Right cardiac atrium (tissue), 5 donors: ENCODE data around the gene SCYGR1. TPM values are rescaled to one million over a fixed set of nuclear protein-coding genes. Genes with fewer than 3 reads are reported as not detected.
"Not testable (repeated sequence)": the region's sequence is repeated elsewhere in the genome, so short reads cannot be mapped to it uniquely, and the experiment has no call there.

Source experiments
- ATAC-seq, 2 donors: fragments of 200-7000 bp; cut with Tn5 transposase; one replicate each; pipeline versions ENCODE4 v1.8.0 to v1.9.1; 2020; ENCODE audit warnings: moderate library complexity in 2 of 2, mild to moderate bottlenecking in 1 of 2
- DNase-seq, 3 donors: peaks; one replicate each; pipeline ENCODE4 v3.0.0-alpha.2; 2020
- H3K27ac ChIP-seq: one replicate; pipeline ENCODE4 v1.5.1; 2013; ENCODE audit warnings: mild to moderate bottlenecking, low read length, control low read depth, moderate library complexity
- H3K27me3 ChIP-seq: one replicate; pipeline ENCODE4 v1.6.1; 2013; ENCODE audit not compliant: control insufficient read depth, insufficient read depth
- H3K4me1 ChIP-seq: one replicate; pipeline ENCODE4 v1.6.1; 2013; ENCODE audit warnings: low read length; ENCODE audit not compliant: control insufficient read depth, insufficient read depth
- H3K4me3 ChIP-seq: one replicate; pipeline ENCODE4 v1.5.1; 2013; ENCODE audit warnings: low read length, control low read depth
- H3K9me3 ChIP-seq: one replicate; pipeline ENCODE4 v1.6.1; 2013; ENCODE audit warnings: low read length; ENCODE audit not compliant: control insufficient read depth
- WGBS: extraction: QIAGEN DNeasy Blood & Tissue Kit; methylation state at CpG from one replicate; pipeline ENCODE4 v1.1.7; 2013; 5-methylcytosine and 5-hydroxymethylcytosine counted together
- intact Hi-C, 4 donors: fragments of 100-400 bp; cut with DNase I; formaldehyde crosslinking; loops; one replicate each; pipeline versions ENCODE4 v1.11.0 to v1.14.0; 2022 to 2023
- polyA plus RNA-seq: library from polyadenylated mRNA; stranded (reverse); fragments of 200-250 nt; gene quantifications from one replicate; pipeline ENCODE4 v1.2.3, GENCODE V29; 2013
- total RNA-seq, 4 donors: library from RNA; stranded (reverse); fragmentation: NEBNext Ultra II Directional; extraction: Animal tissue kit (Norgen Biotek cat#: 25700); gene quantifications; one replicate each; pipeline ENCODE4 v1.2.1, GENCODE V29; 2021
- donor health status: healthy with polysubstance abuse.
- donor health status: DM: no; HTN: yes; CAD: no.
- donor health status: DM: no; HTN: no; CAD: no.
- donor health status: DM: no; HTN: yes; CAD: no; lungs with severe emphysema.
- donor health status: DM: yes; HTN: yes; CAD: no.

SCYGR1 gene
- total and polyA plus RNA-seq, 5 donors, result not detected

DNA sequence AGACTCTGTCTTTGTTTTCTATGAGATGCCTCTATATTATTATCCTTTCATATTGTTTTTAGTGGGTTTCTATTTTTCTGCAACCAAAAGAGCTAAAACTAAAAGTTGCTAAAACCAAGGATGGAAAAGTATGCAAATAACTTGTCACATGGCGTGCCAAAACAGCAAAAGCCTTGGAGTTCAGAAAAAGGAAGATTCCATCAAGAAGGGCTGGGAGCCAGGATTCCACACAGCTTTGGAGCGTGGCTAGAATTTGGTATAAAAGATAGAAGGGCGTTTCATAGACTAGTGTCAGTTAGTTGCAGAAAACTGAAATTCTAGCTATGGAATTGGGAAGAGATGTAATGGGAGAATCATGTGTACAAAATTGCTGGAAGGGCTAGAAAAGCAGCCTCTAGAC lies 4.1 kb downstream of the SCYGR1 start:
- no peaks in the 10 kb centered on the region for H3K4me1 ChIP-seq
- no peak overlapping the region for H3K4me3 ChIP-seq
- intact Hi-C loops, result no loop called here
- H3K27me3 ChIP-seq, result no peaks in the 10 kb centered on the region
- ATAC-seq, result no peak
- no peak for DNase-seq
- H3K9me3 ChIP-seq, result no peaks in the 10 kb centered on the region
- H3K27ac ChIP-seq, result no peak overlapping the region
- WGBS, result 48% methylated on average over 3 of the region's 3 CpGs

DNA sequence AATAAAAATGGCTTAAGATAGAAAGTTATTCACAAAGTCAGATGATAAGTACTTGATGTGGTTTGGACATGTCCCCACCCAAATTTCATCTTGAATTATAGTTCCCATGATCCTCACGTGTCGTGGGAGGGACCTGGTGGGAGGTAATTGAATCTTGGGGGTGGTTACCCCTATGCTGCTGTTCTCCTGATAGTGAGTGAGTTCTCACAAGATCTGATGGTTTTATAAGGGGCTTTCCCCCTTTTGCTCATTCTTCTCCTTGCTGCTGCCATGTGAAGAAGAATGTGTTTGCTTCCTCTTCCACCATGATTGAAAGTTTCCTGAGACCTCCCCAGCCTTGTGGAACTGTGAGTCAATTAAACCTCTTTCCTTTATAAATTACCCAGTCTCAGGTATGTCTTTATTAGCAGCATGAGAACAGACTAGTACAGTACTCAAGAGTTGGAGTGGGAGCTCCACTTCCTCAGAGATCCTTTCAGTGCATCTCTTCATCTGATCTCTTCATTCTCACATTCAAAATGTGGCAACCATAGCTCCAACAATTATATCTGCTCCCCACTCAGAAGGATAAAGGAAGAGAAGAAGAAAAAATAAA lies 5.4 kb downstream of the SCYGR1 start:
- intact Hi-C loops, ATAC-seq, H3K4me3 ChIP-seq, H3K27ac ChIP-seq, DNase-seq, H3K4me1 ChIP-seq, H3K27me3 ChIP-seq, H3K9me3 ChIP-seq: not testable (repeated sequence)
- WGBS, result 90% methylated on average over 2 of the region's 2 CpGs

DNA sequence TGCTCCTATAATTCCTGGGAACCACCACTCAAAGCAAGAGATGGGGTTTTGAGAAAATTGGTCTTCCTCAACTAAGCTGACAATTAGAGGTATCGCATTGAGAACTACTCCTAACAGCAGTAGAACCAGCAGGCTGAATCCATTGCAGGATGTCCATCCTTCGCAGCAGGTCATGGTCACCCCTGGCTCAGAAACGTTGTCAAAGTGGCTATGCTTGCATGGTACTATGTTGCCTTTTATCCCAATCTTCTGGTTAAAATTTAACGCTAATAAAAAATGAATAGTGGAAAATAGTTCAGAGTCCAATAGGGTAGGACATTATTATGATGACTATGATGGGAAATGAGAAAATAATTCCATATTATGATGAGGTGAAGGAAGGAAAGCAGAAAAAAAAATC lies 8.7 kb downstream of the SCYGR1 start, which contains the start of gene TM4SF20:
TM4SF20 (minus strand) TSS at position 212 of the 400 bp plus-strand sequence; CDS start at position 174, 38 bp downstream.
- Histone ChIP-seq H3K27me3 (no peaks in the 10 kb centered on the region), H3K9me3 (no peaks in the 10 kb centered on the region), H3K4me3 (no peak within 1 kb of the TSS), H3K4me1 (no peaks in the 10 kb centered on the region), H3K27ac (no peak within 1 kb of the TSS)
- DNase-seq (no peak), ATAC-seq (no peak)
- 91% methylated on average over 4 of the region's 4 CpGs for WGBS
- intact Hi-C loops, result no loop called here

DNA sequence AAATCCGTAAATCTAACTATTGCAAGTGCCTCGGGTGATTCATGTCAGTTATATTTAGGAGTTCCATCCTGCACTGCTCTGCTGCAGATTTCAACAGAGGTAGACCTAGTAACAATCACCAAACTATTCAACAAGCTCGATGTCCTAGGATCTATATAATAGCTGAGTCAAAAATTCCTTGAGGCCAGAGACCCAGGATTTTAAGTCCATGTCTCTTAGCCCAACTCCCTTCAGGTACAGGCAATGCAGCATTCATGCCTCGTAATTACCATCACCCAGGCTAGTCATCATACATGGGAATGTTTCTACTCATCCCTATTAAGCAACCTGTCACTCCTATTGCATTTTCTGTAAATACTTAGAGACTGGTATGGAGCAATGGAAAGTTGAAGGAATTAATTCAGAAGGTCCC lies 9.4 kb downstream of the SCYGR1 start:
- no peak for DNase-seq
- no peaks in the 10 kb centered on the region for H3K4me1 ChIP-seq
- 83% methylated on average over 4 of the region's 4 CpGs for WGBS
- H3K9me3 ChIP-seq, result no peaks in the 10 kb centered on the region
- no peak overlapping the region for H3K4me3 ChIP-seq
- H3K27me3 ChIP-seq, result no peaks in the 10 kb centered on the region
- ATAC-seq, result no peak
- H3K27ac ChIP-seq, result no peak overlapping the region
- intact Hi-C loops, result no loop called here

DNA sequence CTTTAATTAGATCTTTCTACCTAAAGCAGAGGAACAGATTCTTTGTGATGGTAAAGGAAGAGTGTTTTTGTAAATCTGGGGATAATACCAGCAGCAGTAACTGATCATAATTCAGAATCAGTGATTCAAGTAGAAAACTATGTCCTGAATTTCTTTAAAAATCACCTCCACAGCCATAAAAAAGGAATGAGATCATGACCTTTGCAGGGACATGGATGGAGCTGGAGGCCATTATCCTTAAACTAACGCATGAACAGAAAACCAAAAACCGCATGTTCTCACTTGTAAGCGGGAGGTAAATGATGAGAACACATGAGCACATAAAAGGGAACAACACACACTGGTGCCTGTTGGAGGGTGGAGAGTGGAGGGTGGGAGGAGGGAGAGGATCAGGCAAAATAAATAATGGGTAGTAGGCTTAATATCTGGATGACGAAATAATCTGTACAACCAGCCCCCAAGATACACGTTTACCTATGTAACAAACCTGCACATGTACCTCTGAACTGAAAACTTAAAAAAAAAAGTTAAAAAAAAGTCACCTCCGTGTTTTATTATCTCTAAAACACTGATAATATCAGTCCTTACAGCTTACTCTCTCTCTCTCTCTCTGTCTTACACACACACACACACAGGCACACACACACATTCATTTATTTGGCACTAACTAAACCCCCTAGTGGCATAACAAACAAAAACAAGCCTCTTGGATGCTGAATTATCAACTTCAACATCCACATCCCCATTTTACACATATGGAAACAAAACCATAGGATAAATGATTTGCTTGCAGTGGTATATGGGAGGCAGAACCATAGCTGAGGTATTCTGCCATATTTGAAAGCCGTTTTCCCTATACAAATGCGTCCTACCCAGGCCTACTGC lies 10.0 kb downstream of the SCYGR1 start:
- H3K4me3 ChIP-seq, result no peak overlapping the region
- intact Hi-C loops, result no loop called here
- H3K4me1 ChIP-seq, result no peaks in the 10 kb centered on the region
- H3K27ac ChIP-seq, result no peak overlapping the region
- WGBS, result 84% methylated on average over 8 of the region's 8 CpGs
- DNase-seq (no peak), ATAC-seq (no peak)
- H3K9me3 ChIP-seq, result no peaks in the 10 kb centered on the region
- no peaks in the 10 kb centered on the region for H3K27me3 ChIP-seq

DNA sequence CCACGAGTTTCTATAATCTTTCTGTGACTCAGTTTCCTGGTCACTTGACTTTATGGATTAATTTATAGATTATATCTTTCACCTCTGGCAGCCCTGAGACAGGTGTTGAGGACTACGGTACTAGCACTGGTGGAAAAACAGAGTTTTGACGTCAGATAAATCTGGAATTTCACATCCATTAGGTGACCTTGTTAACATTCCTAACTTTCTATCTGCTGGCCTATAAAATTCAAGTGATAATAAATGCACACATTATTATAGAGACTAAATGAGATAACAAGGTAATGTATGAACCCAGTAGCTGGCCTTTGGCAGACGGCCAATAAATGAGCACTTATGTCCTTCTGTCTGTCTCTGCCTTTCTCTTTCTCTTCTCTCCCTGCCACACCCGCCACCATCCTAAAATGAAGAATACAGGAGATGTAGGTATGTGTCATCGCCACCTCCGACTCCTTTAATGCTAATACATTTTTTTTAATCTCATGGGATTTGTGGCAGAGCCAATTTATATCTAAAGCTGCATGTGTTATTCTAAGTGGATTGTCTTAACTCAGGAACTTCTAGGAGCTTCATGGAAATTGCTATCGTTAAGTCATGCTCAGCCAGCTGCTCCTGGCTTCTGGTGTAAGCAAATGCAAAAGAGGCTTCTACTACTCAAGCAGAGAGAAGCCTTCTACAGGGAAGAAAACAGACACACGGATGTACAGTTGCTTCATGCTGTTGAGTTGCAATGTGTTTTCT lies 10.9 kb downstream of the SCYGR1 start:
- no peak for DNase-seq
- no peak overlapping the region for H3K27ac ChIP-seq
- H3K4me1 ChIP-seq, result no peaks in the 10 kb centered on the region
- H3K9me3 ChIP-seq, result no peaks in the 10 kb centered on the region
- intact Hi-C loops, result no loop called here
- no peaks in the 10 kb centered on the region for H3K27me3 ChIP-seq
- no peak overlapping the region for H3K4me3 ChIP-seq
- ATAC-seq, result no peak
- WGBS, result 55% methylated on average over 9 of the region's 9 CpGs

DNA sequence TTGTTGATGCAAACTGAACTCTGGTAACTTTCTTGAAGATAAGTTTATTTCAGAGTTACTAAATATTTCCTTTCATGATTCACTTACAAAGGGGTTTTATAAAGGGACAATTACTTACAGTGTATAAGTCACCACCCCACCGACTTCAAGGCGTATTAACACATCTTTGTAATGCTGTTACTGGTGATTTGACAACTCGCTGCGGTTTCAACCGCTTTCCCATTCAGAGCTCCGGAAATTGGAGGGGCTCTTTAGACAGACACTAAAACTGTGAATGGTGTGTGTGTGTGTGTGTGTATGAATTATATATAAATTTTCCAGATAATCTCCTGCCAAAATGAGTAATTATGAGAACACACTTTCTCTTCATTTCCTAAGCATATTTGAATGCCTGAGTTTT lies 13.6 kb downstream of the SCYGR1 start:
- no peak overlapping the region for H3K27ac ChIP-seq
- 46% methylated on average over 6 of the region's 6 CpGs for WGBS
- intact Hi-C loops, result no loop called here

DNA sequence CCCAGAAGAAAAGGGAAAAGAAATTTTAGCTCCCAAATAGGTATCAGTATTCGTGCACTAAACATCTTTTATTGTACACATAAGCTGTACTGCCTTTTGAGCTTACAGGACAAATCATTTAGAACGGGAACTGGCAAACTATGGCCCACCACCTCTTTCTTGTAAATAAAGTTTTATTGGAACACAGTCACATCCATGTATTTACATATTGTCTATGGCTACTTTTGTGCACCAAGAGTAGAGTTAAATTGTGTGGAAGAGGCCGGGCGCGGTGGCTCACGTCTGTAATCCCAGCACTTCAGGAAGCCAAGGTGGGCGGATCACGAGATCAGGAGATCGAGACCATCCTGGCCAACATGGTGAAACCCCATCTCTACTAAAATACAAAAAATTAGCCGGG lies 14.4 kb downstream of the SCYGR1 start:
- no peaks in the 10 kb centered on the region for H3K4me1 ChIP-seq
- intact Hi-C loops, result no loop called here
- DNase-seq (no peak), ATAC-seq (no peak)
- no peak overlapping the region for H3K4me3 ChIP-seq
- 88% methylated on average over 10 of the region's 10 CpGs for WGBS
- no peaks in the 10 kb centered on the region for H3K9me3 ChIP-seq
- H3K27ac ChIP-seq, result no peak overlapping the region
- H3K27me3 ChIP-seq, result no peaks in the 10 kb centered on the region

More for the DNA sequence above, 13.6 kb downstream of the SCYGR1 start:
- Histone ChIP-seq H3K9me3 (no peaks in the 10 kb centered on the region), H3K4me3 (no peak overlapping the region), H3K27me3 (no peaks in the 10 kb centered on the region), H3K4me1 (no peaks in the 10 kb centered on the region)
- no peak for DNase-seq
- no peak for ATAC-seq

DNA sequence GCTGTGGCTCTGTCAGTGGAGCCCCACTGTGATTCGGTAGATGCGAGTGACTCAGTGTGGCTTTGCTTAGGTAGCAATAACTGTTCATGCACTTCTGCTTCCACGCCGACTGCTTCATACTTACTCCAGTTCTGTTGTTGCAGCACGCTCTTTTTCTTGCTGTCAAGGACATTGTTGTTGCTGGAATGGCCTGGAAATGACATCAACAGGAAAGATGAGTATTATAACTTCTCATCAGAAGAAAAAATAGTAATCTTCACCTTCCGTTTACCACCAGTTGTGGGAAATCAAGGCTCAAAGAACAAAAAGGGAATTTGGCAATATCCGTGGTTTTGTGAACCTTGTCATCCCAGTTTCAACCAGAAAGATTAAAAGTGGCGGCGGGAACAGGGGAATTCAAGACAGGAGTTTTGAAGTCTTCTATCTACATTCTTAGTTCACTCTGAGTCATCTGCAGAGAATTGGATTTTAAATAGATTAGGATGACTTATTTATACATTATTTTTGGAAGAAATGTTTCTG lies 16.9 kb downstream of the SCYGR1 start:
- 62% methylated on average over 9 of the region's 9 CpGs for WGBS
- Histone ChIP-seq H3K27me3 (no peaks in the 10 kb centered on the region), H3K4me3 (no peak overlapping the region), H3K4me1 (peaks cover 2% of the 10 kb centered on the region), H3K9me3 (no peaks in the 10 kb centered on the region), H3K27ac (no peak overlapping the region)
- DNase-seq (peak in 1 of 3 donors; percentile 28), ATAC-seq (peak; percentile 66 to 71)
- intact Hi-C loops, result no loop called here

DNA sequence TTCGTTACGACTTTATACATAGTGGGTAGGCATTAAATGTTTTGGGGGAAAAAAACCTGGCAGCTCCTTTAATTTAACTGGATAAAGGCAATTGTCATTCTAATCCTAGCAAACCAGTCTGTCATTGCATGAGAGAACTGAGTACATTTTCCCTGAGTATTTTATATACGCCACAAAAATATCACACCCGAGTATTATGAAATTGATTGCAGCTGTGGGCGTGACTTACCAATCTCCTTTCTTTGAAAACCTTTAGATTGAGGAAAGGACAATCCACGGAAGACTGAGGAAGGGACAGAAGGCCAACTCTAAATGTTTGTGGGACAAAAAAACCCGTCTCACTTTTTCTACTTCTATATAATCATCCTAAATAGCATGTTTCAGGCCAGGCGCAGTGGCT lies 17.7 kb downstream of the SCYGR1 start:
- ATAC-seq, result no peak
- Histone ChIP-seq H3K4me1 (peaks cover 2% of the 10 kb centered on the region), H3K27me3 (no peaks in the 10 kb centered on the region), H3K27ac (no peak overlapping the region), H3K4me3 (no peak overlapping the region), H3K9me3 (no peaks in the 10 kb centered on the region)
- intact Hi-C loops, result no loop called here
- 81% methylated on average over 8 of the region's 8 CpGs for WGBS
- DNase-seq, result no peak

DNA sequence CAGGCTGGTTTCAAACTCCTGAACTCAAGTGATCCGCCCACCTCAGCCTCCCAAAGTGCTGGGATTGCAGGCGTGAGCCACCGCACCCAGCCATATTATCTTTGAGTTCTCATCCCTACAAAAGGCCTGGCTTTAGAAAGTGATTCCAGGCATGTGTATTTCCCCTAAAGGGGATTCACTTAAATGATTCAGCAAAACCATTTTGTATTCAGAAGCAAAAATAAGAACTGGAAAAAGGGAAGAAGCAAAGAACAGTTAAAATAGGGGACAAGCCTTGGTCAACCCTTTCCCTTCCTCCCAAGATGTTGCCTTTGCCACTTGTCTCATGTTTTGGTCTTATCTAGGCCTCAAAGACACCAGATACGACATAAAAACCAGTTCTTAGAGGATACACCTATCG lies 19.2 kb downstream of the SCYGR1 start:
- Histone ChIP-seq H3K4me3 (no peak overlapping the region), H3K27me3 (no peaks in the 10 kb centered on the region), H3K9me3 (no peaks in the 10 kb centered on the region), H3K27ac (no peak overlapping the region), H3K4me1 (peaks cover 6% of the 10 kb centered on the region)
- intact Hi-C loops, result no loop called here
- 86% methylated on average over 5 of the region's 5 CpGs for WGBS
- ATAC-seq (no peak), DNase-seq (no peak)
